Nephron progenitor cell (in vitro differentiated cells): ENCODE results near the gene CRIP2.
A peak's percentile ranks its signal among the peaks of the same experiment; 100 is the strongest.

Experiments used
- DNase-seq: peaks from one replicate; pipeline ENCODE4 v3.0.0; 2021
- H3K27ac Mint-ChIP-seq: 2 replicates; pipeline ENCODE4 v1.8.0; 2021; ENCODE audit warnings: mild to moderate bottlenecking, moderate library complexity, mixed read lengths
- H3K27me3 Mint-ChIP-seq: 2 replicates; pipeline ENCODE4 v1.8.0; 2021; ENCODE audit warnings: mild to moderate bottlenecking, low read depth, mixed read lengths; ENCODE audit not compliant: poor library complexity
- H3K36me3 Mint-ChIP-seq: 2 replicates; pipeline ENCODE4 v1.8.0; 2021; ENCODE audit warnings: low read depth, mixed read lengths
- H3K4me1 Mint-ChIP-seq: 2 replicates; pipeline ENCODE4 v1.8.0; 2021; ENCODE audit warnings: mixed read lengths
- H3K4me3 Mint-ChIP-seq: 2 replicates; pipeline ENCODE4 v1.8.0; 2021; ENCODE audit warnings: mild to moderate bottlenecking, moderate library complexity, mixed read lengths
- H3K9me3 Mint-ChIP-seq: 2 replicates; pipeline ENCODE4 v1.8.0; 2021; ENCODE audit warnings: mild to moderate bottlenecking, moderate library complexity, mixed read lengths
- TF ChIP-seq, protein P1 (sequence below): fragments of 200-600 bp; sonication (generic); IDR thresholded peaks from 2 replicates; pipeline ENCODE4 v1.5.0; 2021; ENCODE audit warnings: antibody characterized with exemption

Gene CRIP2

DNA sequence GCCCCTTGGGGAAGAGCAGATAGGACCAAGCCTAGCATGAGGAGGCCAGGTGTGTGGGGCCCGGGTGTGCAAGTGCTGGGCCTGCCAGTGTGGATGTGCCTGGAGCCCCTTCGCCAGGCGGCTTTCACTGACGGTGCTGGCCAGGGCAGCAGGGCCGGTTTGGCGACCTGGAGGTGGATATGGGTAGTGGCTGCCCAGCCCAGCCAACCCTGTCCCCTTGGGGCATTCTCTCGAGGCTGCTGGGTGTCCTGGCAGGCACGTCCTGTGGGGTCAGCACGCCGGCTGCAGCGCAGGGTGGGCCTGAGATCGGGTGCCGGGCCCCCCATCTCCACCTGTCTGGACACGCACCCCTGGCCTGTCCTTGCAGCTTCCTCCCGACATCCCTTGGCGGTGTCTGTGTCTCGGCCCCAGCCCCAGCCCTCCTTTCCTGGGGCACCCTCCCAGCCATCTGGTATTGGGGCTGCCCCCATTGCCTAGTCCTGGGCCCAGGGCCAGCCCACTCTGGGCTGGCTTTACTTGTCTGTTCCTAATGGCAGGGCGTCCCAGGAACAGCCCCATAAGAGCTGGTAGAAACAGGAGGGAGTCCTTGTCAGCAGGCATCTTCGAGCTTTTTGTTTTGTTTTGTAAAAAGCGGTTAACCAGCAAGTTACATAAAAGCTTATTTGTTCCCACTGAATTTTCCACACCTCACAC is 7.2 kb upstream of the CRIP2 start:
- H3K27me3 Mint-ChIP-seq = peaks cover 3% of the 10 kb centered on the region
- no peak overlapping the region for H3K4me3 Mint-ChIP-seq
- H3K27ac Mint-ChIP-seq = no peak overlapping the region
- TF ChIP-seq, protein P1, sequence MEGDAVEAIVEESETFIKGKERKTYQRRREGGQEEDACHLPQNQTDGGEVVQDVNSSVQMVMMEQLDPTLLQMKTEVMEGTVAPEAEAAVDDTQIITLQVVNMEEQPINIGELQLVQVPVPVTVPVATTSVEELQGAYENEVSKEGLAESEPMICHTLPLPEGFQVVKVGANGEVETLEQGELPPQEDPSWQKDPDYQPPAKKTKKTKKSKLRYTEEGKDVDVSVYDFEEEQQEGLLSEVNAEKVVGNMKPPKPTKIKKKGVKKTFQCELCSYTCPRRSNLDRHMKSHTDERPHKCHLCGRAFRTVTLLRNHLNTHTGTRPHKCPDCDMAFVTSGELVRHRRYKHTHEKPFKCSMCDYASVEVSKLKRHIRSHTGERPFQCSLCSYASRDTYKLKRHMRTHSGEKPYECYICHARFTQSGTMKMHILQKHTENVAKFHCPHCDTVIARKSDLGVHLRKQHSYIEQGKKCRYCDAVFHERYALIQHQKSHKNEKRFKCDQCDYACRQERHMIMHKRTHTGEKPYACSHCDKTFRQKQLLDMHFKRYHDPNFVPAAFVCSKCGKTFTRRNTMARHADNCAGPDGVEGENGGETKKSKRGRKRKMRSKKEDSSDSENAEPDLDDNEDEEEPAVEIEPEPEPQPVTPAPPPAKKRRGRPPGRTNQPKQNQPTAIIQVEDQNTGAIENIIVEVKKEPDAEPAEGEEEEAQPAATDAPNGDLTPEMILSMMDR = no peak
- no peak for DNase-seq
- peaks cover 11% of the 10 kb centered on the region for H3K4me1 Mint-ChIP-seq
- H3K9me3 Mint-ChIP-seq = no peaks in the 10 kb centered on the region
- H3K36me3 Mint-ChIP-seq = peaks cover 9% of the 10 kb centered on the region

DNA sequence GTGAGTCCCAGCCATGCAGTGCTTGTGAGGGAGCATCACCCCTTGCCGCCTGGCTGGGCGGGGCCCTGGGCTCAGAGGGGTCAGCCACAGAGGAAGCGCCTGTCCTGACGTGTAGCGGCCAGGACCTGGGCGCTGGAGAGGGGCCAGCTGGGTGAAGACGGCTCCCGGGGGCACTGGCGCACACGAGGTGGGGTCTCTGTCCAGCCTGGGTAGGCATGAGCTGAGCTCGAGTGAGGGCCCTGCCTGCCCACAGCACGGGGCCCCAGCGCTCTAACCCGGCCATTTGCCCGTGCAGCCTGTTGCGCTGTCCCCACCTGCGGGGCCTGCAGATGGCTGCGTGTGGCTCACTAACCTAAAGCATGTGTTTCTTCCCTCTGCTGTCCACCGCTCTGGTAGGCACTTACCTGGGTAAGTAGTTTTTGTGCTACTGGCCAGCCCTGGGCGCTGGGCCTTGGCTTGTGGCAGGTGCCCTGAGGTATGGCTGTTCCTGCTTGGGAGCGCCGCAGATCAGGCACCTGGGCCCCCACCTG is 6.6 kb upstream of the CRIP2 start:
- Mint-ChIP-seq H3K4me1 (peaks cover 9% of the 10 kb centered on the region), H3K27ac (no peak overlapping the region), H3K9me3 (no peaks in the 10 kb centered on the region), H3K27me3 (peaks cover 3% of the 10 kb centered on the region), H3K36me3 (peaks cover 8% of the 10 kb centered on the region), H3K4me3 (no peak overlapping the region)
- TF ChIP-seq, protein P1 = no peak
- no peak for DNase-seq

DNA sequence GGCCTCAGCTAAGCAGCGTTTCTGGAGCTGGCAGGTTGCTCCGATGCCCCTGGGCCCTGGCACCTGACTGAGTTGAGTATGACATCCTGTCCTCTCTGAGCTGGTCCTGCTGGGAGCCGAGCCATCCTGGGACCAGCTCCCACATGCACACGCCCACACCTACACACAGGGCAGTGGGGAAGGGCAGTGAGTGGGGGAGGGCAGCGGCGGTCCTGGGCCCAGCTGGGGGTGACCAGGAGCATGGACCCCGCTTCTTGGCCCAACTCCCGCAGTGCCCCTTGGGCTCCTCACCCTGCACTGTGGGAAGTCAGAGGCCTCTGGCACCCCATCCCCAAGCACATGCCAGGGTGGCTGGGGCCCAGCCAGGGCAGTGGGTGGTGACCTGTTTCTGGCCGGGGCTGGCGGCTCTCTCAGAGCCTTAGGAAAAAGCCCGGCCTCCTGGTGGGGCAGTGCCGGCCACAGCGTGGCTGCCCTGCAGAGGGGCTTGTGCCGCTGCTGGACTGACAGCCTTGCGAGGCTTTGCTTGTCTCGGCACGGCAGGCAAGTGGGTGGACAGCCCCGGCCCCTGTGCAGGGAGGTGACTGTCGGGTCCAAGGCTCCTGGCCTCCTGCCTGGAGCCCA is 5.9 kb upstream of the CRIP2 start:
- H3K36me3 Mint-ChIP-seq = peaks cover 3% of the 10 kb centered on the region
- peaks cover 5% of the 10 kb centered on the region for H3K4me1 Mint-ChIP-seq
- no peak for DNase-seq
- no peak overlapping the region for H3K27ac Mint-ChIP-seq
- no peaks in the 10 kb centered on the region for H3K9me3 Mint-ChIP-seq
- TF ChIP-seq, protein P1 = no peak
- H3K4me3 Mint-ChIP-seq = no peak overlapping the region
- H3K27me3 Mint-ChIP-seq = peaks cover under 1% of the 10 kb centered on the region

DNA sequence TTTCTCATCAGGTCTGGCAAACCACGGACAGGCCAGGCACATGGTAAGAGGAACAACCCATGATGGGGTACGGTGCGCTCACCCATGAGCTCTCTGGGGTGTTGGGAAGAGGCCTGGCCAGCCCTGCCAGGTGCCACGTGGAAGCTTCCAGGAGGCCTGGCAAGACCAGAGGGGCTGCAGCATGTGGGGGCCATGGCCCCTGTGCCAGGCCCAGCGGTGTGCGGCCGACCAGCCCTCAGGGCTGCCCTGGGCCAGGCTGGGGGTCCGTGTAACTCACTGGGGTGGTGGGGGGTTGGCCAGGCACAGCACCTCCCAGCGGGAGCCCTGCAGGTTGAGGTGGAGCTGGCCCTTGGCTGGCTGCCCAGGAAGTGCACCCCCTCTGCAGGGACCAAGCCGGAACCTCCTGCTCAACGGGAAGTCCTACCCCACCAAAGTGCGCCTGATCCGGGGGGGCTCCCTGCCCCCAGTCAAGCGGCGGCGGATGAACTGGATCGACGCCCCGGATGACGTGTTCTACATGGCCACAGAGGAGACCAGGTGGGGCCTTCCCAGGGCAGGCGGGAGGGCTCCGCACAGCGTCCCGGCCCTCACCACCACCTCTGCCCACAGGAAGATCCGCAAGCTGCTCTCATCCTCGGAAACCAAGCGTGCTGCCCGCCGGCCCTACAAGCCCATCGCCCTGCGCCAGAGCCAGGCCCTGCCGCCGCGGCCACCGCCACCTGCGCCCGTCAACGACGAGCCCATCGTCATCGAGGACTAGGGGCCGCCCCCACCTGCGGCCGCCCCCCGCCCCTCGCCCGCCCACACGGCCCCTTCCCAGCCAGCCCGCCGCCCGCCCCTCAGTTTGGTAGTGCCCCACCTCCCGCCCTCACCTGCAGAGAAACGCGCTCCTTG is 4.9 kb upstream of the CRIP2 start:
- H3K9me3 Mint-ChIP-seq = no peaks in the 10 kb centered on the region
- H3K27me3 Mint-ChIP-seq = no peaks in the 10 kb centered on the region
- no peak for DNase-seq
- peak overlapping the region; percentile 66 for H3K27ac Mint-ChIP-seq
- H3K36me3 Mint-ChIP-seq = peaks cover 3% of the 10 kb centered on the region
- no peak overlapping the region for H3K4me3 Mint-ChIP-seq
- peaks cover 5% of the 10 kb centered on the region for H3K4me1 Mint-ChIP-seq
- TF ChIP-seq, protein P1 = no peak

DNA sequence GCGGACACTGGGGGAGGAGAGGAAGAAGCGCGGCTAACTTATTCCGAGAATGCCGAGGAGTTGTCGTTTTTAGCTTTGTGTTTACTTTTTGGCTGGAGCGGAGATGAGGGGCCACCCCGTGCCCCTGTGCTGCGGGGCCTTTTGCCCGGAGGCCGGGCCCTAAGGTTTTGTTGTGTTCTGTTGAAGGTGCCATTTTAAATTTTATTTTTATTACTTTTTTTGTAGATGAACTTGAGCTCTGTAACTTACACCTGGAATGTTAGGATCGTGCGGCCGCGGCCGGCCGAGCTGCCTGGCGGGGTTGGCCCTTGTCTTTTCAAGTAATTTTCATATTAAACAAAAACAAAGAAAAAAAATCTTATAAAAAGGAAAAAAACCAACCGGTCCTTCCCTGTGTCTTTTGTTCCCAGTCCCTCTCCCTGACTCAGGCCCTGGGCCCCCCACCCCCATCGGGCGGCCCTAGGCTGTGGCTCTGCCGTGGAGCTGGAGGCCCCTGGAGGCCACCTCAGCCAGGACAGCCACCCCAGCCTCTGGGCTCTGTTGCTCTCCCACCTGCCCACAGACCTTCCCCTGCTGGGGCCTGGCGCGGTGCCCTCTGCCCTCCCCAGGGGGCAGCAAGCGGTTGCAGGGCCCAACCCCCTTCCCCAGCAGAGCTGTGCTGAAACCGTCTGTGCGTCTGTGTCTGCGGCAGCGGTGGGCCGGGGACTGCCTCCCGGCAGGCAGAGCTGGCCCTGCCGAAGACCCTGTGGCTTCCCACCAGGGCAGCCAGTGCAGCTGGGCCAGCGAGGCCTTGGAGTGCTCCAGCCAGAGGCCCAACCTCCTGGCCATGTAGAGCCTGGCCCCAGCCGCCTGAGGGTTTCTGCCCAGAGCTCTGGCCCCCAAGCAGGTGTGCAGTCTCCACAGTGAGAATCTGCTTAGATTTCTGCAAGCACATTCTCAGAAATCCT is 4.0 kb upstream of the CRIP2 start:
- H3K4me3 Mint-ChIP-seq = no peak overlapping the region
- H3K27me3 Mint-ChIP-seq = peaks cover 4% of the 10 kb centered on the region
- TF ChIP-seq, protein P1 = no peak
- DNase-seq = no peak
- H3K9me3 Mint-ChIP-seq = no peaks in the 10 kb centered on the region
- H3K36me3 Mint-ChIP-seq = no peaks in the 10 kb centered on the region
- peaks cover 5% of the 10 kb centered on the region for H3K4me1 Mint-ChIP-seq
- peak overlapping the region; percentile 66 for H3K27ac Mint-ChIP-seq
